Endothelial cell of umbilical vein (primary cell): ENCODE measurements around the gene SLC26A11. TPM values are rescaled to one million over a fixed set of nuclear protein-coding genes. Genes with fewer than 3 reads are reported as not detected.

ENCODE experiments used
- BruUV-seq: library from RNA; stranded (reverse); fragments of 400-500 nt; replicated peaks from 2 replicates; lab custom pipeline; 2021; lab: Mats Ljungman, UMichigan
- CTCF ChIA-PET: fragments of 300-600, 350-600 bp; sonication (Branson Sonifier 250); formaldehyde crosslinking; loops from one replicate; lab custom pipeline; 2021; ENCODE audit warnings: antibody characterized with exemption, inconsistent platforms; lab: Charles Lee
- POLR2A ChIA-PET: fragments of 300-600, 350-600 bp; sonication (Branson Sonifier 250); formaldehyde crosslinking; loops from one replicate; lab custom pipeline; 2021; ENCODE audit warnings: antibody characterized with exemption, inconsistent platforms; lab: Charles Lee
- DNase-seq: peaks from one replicate; pipeline ENCODE4 v3.0.0-alpha.2; 2011; ENCODE audit warnings: low read depth, low spot score
- FAIRE-seq: peaks from 2 replicates; lab custom pipeline; 2011; peaks lifted over from hg19 to GRCh38; lab: Jason Lieb, UNC
- H2AFZ ChIP-seq: 2 replicates; pipeline ENCODE4 v1.6.0; 2012; ENCODE audit warnings: low read depth, low read length, control low read depth, inconsistent platforms
- H3K27ac ChIP-seq: 2 replicates; pipeline ENCODE4 v1.5.1; 2011; ENCODE audit warnings: low read depth, mild to moderate bottlenecking, control low read depth, low read length, moderate library complexity; ENCODE audit not compliant: insufficient read depth
- H3K27me3 ChIP-seq, 2 experiments: 2 replicates each; pipeline versions ENCODE4 v1.6.0 to v1.6.1; 2011; ENCODE audit warnings: low read length in 2 of 2, mixed read lengths in 1 of 2; ENCODE audit not compliant: control insufficient read depth in 2 of 2, insufficient read depth in 2 of 2
- H3K36me3 ChIP-seq, 2 experiments: 2 replicates in 1 of 2; 3 replicates in 1 of 2; pipeline ENCODE4 v1.5.1; 2011; ENCODE audit warnings: low read length in 2 of 2, mild to moderate bottlenecking in 1 of 2, moderate library complexity in 1 of 2; ENCODE audit not compliant: control insufficient read depth in 2 of 2, insufficient read depth in 2 of 2; ENCODE audit errors: extremely low read depth in 1 of 2
- H3K4me1 ChIP-seq: 3 replicates; pipeline ENCODE4 v1.5.1; 2011; ENCODE audit warnings: mild to moderate bottlenecking, low read length; ENCODE audit not compliant: control insufficient read depth, insufficient read depth; ENCODE audit errors: extremely low read depth
- H3K4me2 ChIP-seq: 2 replicates; pipeline ENCODE4 v1.6.1; 2011; ENCODE audit warnings: low read length, control low read depth, mixed read lengths; ENCODE audit not compliant: insufficient read depth
- H3K4me3 ChIP-seq, 3 experiments: fragments of 200-600 bp in 1 of 3; sonication (generic), shearing (Covaris generic) in 1 of 3; replicated peaks in 1 of 3; 2 replicates each; pipeline ENCODE4 v1.5.1; 2011 to 2016; ENCODE audit warnings: control low read depth in 3 of 3, low read length in 3 of 3, mild to moderate bottlenecking in 2 of 3, inconsistent platforms in 1 of 3, low read depth in 1 of 3, moderate library complexity in 1 of 3; ENCODE audit not compliant: insufficient read depth in 1 of 3
- H3K79me2 ChIP-seq: 2 replicates; pipeline ENCODE4 v1.6.0; 2012; ENCODE audit warnings: low read length, inconsistent platforms; ENCODE audit not compliant: control insufficient read depth, insufficient read depth
- H3K9ac ChIP-seq: replicated peaks from 2 replicates; pipeline ENCODE3; 2011; ENCODE audit warnings: low read length, control low read depth; ENCODE audit not compliant: insufficient read depth; ENCODE audit errors: extremely low read depth
- H3K9me1 ChIP-seq: replicated peaks from 3 replicates; pipeline ENCODE4 v1.6.0; 2011; ENCODE audit warnings: mild to moderate bottlenecking, low read length; ENCODE audit not compliant: control insufficient read depth, insufficient read depth; ENCODE audit errors: extremely low read depth
- H3K9me3 ChIP-seq: replicated peaks from 2 replicates; pipeline ENCODE4 v1.5.1; 2012; ENCODE audit warnings: low read length, inconsistent platforms; ENCODE audit not compliant: control insufficient read depth, insufficient read depth
- H4K20me1 ChIP-seq: replicated peaks from 2 replicates; pipeline ENCODE3; 2011; ENCODE audit warnings: mild to moderate bottlenecking, low read length; ENCODE audit not compliant: control insufficient read depth, insufficient read depth; ENCODE audit errors: extremely low read depth
- CTCF ChIP-seq, 2 donors: IDR thresholded peaks; 1 replicate in 1 of 2; 2 replicates in 1 of 2; pipeline ENCODE4 v1.5.1; 2011; ENCODE audit warnings: low read length in 2 of 2, mild to moderate bottlenecking in 2 of 2, moderate library complexity in 2 of 2, control low read depth in 1 of 2, inconsistent platforms in 1 of 2, low read depth in 1 of 2; ENCODE audit not compliant: insufficient read depth in 1 of 2; ENCODE audit errors: extremely low read depth in 1 of 2
- EZH2 ChIP-seq: IDR thresholded peaks from 2 replicates; pipeline ENCODE4 v1.6.1; 2012; ENCODE audit warnings: borderline replicate concordance, low read depth, mild to moderate bottlenecking, moderate library complexity, low read length, inconsistent platforms; ENCODE audit not compliant: severe bottlenecking
- FOS ChIP-seq: IDR thresholded peaks from 2 replicates; pipeline ENCODE4 v1.6.1; 2011; ENCODE audit warnings: mild to moderate bottlenecking, low read length, moderate library complexity, borderline replicate concordance; ENCODE audit not compliant: insufficient read depth
- GATA2 ChIP-seq: IDR thresholded peaks from 2 replicates; pipeline ENCODE4 v1.7.0; 2011; ENCODE audit warnings: low read depth, mild to moderate bottlenecking, moderate library complexity, mixed read lengths, low read length; ENCODE audit not compliant: insufficient read length, insufficient read depth
- JUN ChIP-seq: IDR thresholded peaks from 2 replicates; pipeline ENCODE4 v1.6.1; 2011; ENCODE audit warnings: borderline replicate concordance, low read depth; ENCODE audit not compliant: insufficient read length, insufficient read depth
- MAX ChIP-seq: IDR thresholded peaks from 2 replicates; pipeline ENCODE4 v1.6.1; 2011; ENCODE audit not compliant: insufficient read depth, insufficient read length
- MYC ChIP-seq: IDR thresholded peaks from one replicate; pipeline ENCODE4 v1.6.1; 2011; ENCODE audit warnings: mild to moderate bottlenecking, low read depth, low read length
- POLR2A ChIP-seq: IDR thresholded peaks from 2 replicates; pipeline ENCODE4 v1.6.1; 2012; ENCODE audit warnings: low read depth, mild to moderate bottlenecking, control low read depth, low read length
- POLR2AphosphoS5 ChIP-seq: IDR thresholded peaks from 2 replicates; pipeline ENCODE4 v1.6.1; 2012; ENCODE audit warnings: low read depth, mild to moderate bottlenecking, control low read depth, low read length, moderate library complexity; ENCODE audit not compliant: insufficient read depth
- dilution Hi-C: fragments of 300-500 bp; cut with MboI; formaldehyde crosslinking; loops from one replicate; pipeline ENCODE4 v1.15.0; 2019; ENCODE audit warnings: low sequenced_read_pairs; ENCODE audit not compliant: extremely low pct_ligation_motif_present
- intact Hi-C: fragments of 100-400 bp; cut with micrococcal nuclease; formaldehyde crosslinking; loops from one replicate; pipeline ENCODE4 v1.10.0; 2022
- polyA plus RNA-seq, 4 experiments: library from polyadenylated mRNA; depleted of rRNA in 3 of 4; stranded (reverse) in 3 of 4; unstranded in 1 of 4; fragments of >200 nt; gene quantifications; 2 replicates each; pipeline versions ENCODE4 v1.2.1 to v1.2.3, GENCODE V29; 2011 to 2012; ENCODE audit warnings: missing spikeins in 1 of 4
- total RNA-seq: library from RNA; stranded (reverse); gene quantifications from 2 replicates; pipeline ENCODE4 v1.2.3, GENCODE V29; 2021

Gene SLC26A11
- total and polyA plus RNA-seq, 2 donors (not counting 3 experiments of a cell fraction or from before 2014, with no cell fraction given): 25.2 to 33.0 TPM

GRCh38 chr17:80182845-80183223 lies 37.4 kb upstream of the SLC26A11 start:
- POLR2A ChIA-PET: no interaction called here
- Histone ChIP-seq H3K9me3 (no peaks in the 10 kb centered on the region), H3K9me1 (no peaks in the 10 kb centered on the region), H4K20me1 (no peaks in the 10 kb centered on the region), H3K4me2 (no peak overlapping the region), H3K27ac (no peak overlapping the region), H3K36me3 (no peaks in the 10 kb centered on the region), H3K4me3 (no peak overlapping the region), H2AFZ (no peak overlapping the region), H3K9ac (no peak overlapping the region), H3K4me1 (peaks cover 6% of the 10 kb centered on the region), H3K27me3 (peaks cover 8 to 13% of the 10 kb centered on the region in 2 experiments), H3K79me2 (no peaks in the 10 kb centered on the region)
- no peak for DNase-seq
- no TSS peak for BruUV-seq
- CTCF ChIA-PET: interaction anchor here (2.6 kb wide), 1 partner anchor 13 kb away, joined by 13 read pairs; no protein-coding TSS in a partner anchor
- no peak for FAIRE-seq
- no peak for TF ChIP-seq MAX
- no peak for TF ChIP-seq MYC
- no peak for TF ChIP-seq POLR2AphosphoS5
- no peak for TF ChIP-seq FOS
- dilution Hi-C loops: no loop called here
- intact Hi-C loops: no loop called here

DNA sequence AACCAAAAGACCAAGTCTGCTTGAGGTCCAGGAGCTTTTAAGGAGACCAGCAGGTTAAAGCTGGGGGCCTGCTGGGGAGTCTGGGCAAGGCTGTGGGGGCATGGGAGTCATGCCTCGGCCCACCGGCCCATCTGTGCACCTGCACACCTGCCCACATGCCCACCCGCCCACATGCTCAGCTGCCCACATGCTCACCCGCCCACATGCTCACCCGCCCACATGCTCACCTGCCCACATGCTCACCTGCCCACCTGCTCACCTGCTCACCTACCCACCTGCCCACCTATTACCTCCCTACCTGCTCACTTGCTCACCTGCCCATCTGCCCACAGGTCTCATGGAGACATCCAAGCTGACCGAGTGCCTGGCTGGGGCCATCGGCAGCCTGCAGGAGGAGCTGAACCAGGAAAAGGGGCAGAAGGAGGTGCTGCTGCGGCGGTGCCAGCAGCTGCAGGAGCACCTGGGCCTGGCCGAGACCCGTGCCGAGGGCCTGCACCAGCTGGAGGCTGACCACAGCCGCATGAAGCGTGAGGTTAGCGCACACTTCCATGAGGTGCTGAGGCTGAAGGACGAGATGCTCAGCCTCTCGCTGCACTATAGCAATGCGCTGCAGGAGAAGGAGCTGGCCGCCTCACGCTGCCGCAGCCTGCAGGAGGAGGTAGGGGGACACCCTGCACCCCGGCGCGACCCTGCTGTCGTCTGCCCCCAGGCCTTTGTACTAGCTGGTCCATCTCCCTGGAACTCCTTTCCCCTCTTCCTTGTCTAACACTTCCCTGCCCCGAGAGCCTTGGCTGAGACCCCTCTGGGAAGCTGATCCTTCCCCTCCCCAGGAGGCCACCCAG lies 36.4 kb upstream of the SLC26A11 start:
- dilution Hi-C loops (no loop called here), intact Hi-C loops (no loop called here)
- H3K79me2 ChIP-seq: no peaks in the 10 kb centered on the region
- BruUV-seq: no TSS peak
- CTCF ChIA-PET: interaction anchor here (2.1 to 2.6 kb wide), 2 partner anchors 12 to 82 kb away, joined by 8 to 9 read pairs; partner anchors contain the start of gene GAA
- no peak for TF ChIP-seq POLR2AphosphoS5
- TF ChIP-seq POLR2A: no peak
- TF ChIP-seq MAX: no peak
- no peak for TF ChIP-seq CTCF (IDR thresholded peaks at IDR 0.05; ENCODE audit: extremely low read depth in 1 of 2, insufficient read depth in 1 of 2, low read depth in 1 of 2, low read length in 2 of 2)
- no peak for TF ChIP-seq EZH2
- no peak for TF ChIP-seq FOS
- TF ChIP-seq GATA2: no peak
- no peak for TF ChIP-seq MYC
- TF ChIP-seq JUN: no peak
- no peaks in the 10 kb centered on the region for H4K20me1 ChIP-seq
- H2AFZ ChIP-seq: no peak overlapping the region
- H3K27me3 ChIP-seq: peaks cover 8 to 13% of the 10 kb centered on the region in 2 experiments
- H3K9me1 ChIP-seq: no peaks in the 10 kb centered on the region
- FAIRE-seq (no peak), DNase-seq (no peak)
- H3K9ac ChIP-seq: no peak overlapping the region
- POLR2A ChIA-PET: no interaction called here
- no peak overlapping the region for H3K4me3 ChIP-seq
- no peak overlapping the region for H3K4me2 ChIP-seq
- H3K27ac ChIP-seq: no peak overlapping the region
- H3K36me3 ChIP-seq: no peaks in the 10 kb centered on the region
- no peaks in the 10 kb centered on the region for H3K9me3 ChIP-seq
- H3K4me1 ChIP-seq: no peaks in the 10 kb centered on the region
